Right ventricle myocardium superior (tissue), 1 donor: ENCODE data around the gene SEMA3F. TPM values are rescaled to one million over a fixed set of nuclear protein-coding genes. Genes with fewer than 3 reads are reported as not detected.

ENCODE experiments used
- ATAC-seq: fragments of 200-7000 bp; cut with Tn5 transposase; one replicate; pipeline ENCODE4 v1.9.1; 2020; ENCODE audit warnings: mild to moderate bottlenecking; ENCODE audit not compliant: poor library complexity
- DNase-seq: peaks from one replicate; pipeline ENCODE4 v3.0.0-alpha.2; 2020
- intact Hi-C: fragments of 100-400 bp; cut with DNase I; formaldehyde crosslinking; loops from one replicate; pipeline ENCODE4 v1.11.2; 2022
- long read RNA-seq: library from polyadenylated mRNA; unstranded; transcript quantifications from one replicate; pipeline ENCODE4 v2.0.0, GENCODE V29; 2021
- total RNA-seq: library from RNA; stranded (reverse); fragmentation: NEBNext Ultra II Directional; extraction: Animal tissue kit (Norgen Biotek cat#: 25700); gene quantifications from one replicate; pipeline ENCODE4 v1.2.1, GENCODE V29; 2021
- donor health status: DM: no; HTN: yes; CAD: no; lungs with severe emphysema.

SEMA3F gene
- 10.8 TPM for total RNA-seq
- long read RNA-seq, partial matches to known transcripts: 4 of 19 reads
- long read RNA-seq, other reads (novel, unspliced or antisense): 12 of 19 reads

GRCh38 chr3:50154840-50155490 lies at the start of gene SEMA3F:
Gene SEMA3F (plus strand): TSS chr3:50155324. CDS start chr3:50159623, 4,299 bp downstream.
- DNase-seq: peak; percentile 74
- intact Hi-C loops: no loop called here
- peak; percentile 94 for ATAC-seq

- DNase-seq (no peak), ATAC-seq (no peak)
- intact Hi-C loops: no loop called here
These were observed 43.4 kb upstream of the SEMA3F start for GRCh38 chr3:50111757-50112156.

GRCh38 chr3:50112462-50112861 lies 42.7 kb upstream of the SEMA3F start:
- DNase-seq (peak; percentile 3), ATAC-seq (peak; percentile 54)
- intact Hi-C loops: no loop called here

- no peak for ATAC-seq
These were observed 38.0 kb upstream of the SEMA3F start for GRCh38 chr3:50117120-50117519.

GRCh38 chr3:50118237-50118636 lies 36.9 kb upstream of the SEMA3F start:
- DNase-seq (peak; percentile 20), ATAC-seq (no peak)
- intact Hi-C loops: no loop called here

More at GRCh38 chr3:50117120-50117519, 38.0 kb upstream of the SEMA3F start:
- intact Hi-C loops: no loop called here
- DNase-seq: peak; percentile 17

- no peak for ATAC-seq
- intact Hi-C loops: no loop called here
- DNase-seq: no peak
These were observed 35.3 kb upstream of the SEMA3F start for GRCh38 chr3:50119786-50120185.

- intact Hi-C loops: loop anchor here (1.0 kb wide), 1 partner anchor 69 kb away; no protein-coding TSS in a partner anchor
- ATAC-seq (peak; percentile 4), DNase-seq (peak; percentile 30)
These were observed 34.6 kb upstream of the SEMA3F start for GRCh38 chr3:50120364-50121071.

GRCh38 chr3:50121072-50122032 lies 33.8 kb upstream of the SEMA3F start:
- ATAC-seq (peak; percentile 87), DNase-seq (peak; percentile 78)
- intact Hi-C loops: loop anchor here (1.0 kb wide), 1 partner anchor 68 kb away; no protein-coding TSS in a partner anchor

- no peak for ATAC-seq
- intact Hi-C loops: no loop called here
- DNase-seq: no peak
These were observed 33.1 kb upstream of the SEMA3F start for GRCh38 chr3:50122071-50122470.

GRCh38 chr3:50122661-50123391 lies 32.3 kb upstream of the SEMA3F start:
- intact Hi-C loops: no loop called here
- DNase-seq (peak; percentile 28), ATAC-seq (no peak)

- intact Hi-C loops: no loop called here
- no peak for DNase-seq
These were observed 31.6 kb upstream of the SEMA3F start for GRCh38 chr3:50123394-50124051.

GRCh38 chr3:50124052-50124799 lies 30.9 kb upstream of the SEMA3F start:
- ATAC-seq (no peak), DNase-seq (peak; percentile 11)
- intact Hi-C loops: no loop called here

More at GRCh38 chr3:50123394-50124051, 31.6 kb upstream of the SEMA3F start:
- ATAC-seq: no peak

- ATAC-seq (no peak), DNase-seq (no peak)
- intact Hi-C loops: no loop called here
These were observed 30.3 kb upstream of the SEMA3F start for GRCh38 chr3:50124800-50125178.

GRCh38 chr3:50125541-50126286 lies 29.4 kb upstream of the SEMA3F start:
- DNase-seq (peak; percentile 35), ATAC-seq (no peak)
- intact Hi-C loops: no loop called here

GRCh38 chr3:50126287-50127211 lies 28.6 kb upstream of the SEMA3F start:
- DNase-seq (peak; percentile 37), ATAC-seq (no peak)
- intact Hi-C loops: no loop called here
